RWPE1 (cell line): ENCODE data around the gene ZNF45.

Experiments
- CTCF ChIA-PET: fragments of 350-600 bp; sonication (Branson Sonifier 250); formaldehyde crosslinking; extraction: SDS; loops from one replicate; lab custom pipeline; 2021; lab: Yijun Ruan, JAX
- POLR2A ChIA-PET: fragments of 400-600 bp; formaldehyde crosslinking; extraction: SDS; loops from one replicate; lab custom pipeline; 2020; ENCODE audit warnings: antibody characterized with exemption; ENCODE audit not compliant: low non-redundant PET; lab: Yijun Ruan, JAX
- DNase-seq: peaks from one replicate; pipeline ENCODE4 v3.0.0; 2012; ENCODE audit warnings: low spot score
- H3K27ac ChIP-seq: fragments of 450-650 bp; 2 replicates; pipeline ENCODE4 v1.5.1; 2017
- CTCF ChIP-seq: fragments of 450-650 bp; conservative IDR thresholded peaks from 2 replicates; pipeline ENCODE4 v1.5.1; 2017; ENCODE audit warnings: low read depth, mild to moderate bottlenecking

ZNF45 gene

GRCh38 chr19:43940719-43941118 lies 5.6 kb upstream of the ZNF45 start:
- TF ChIP-seq CTCF: no peak
- no peak for DNase-seq
- ChIA-PET CTCF (interaction anchor here (0.5 kb wide), 1 partner anchor 120 kb away, joined by 5 read pairs; no protein-coding TSS in a partner anchor), POLR2A (no interaction called here)
- no peak overlapping the region for H3K27ac ChIP-seq

GRCh38 chr19:43939557-43940260 lies 4.6 kb upstream of the ZNF45 start:
- ChIA-PET CTCF (no interaction called here), POLR2A (no interaction called here)
- no peak for TF ChIP-seq CTCF
- no peak overlapping the region for H3K27ac ChIP-seq
- no peak for DNase-seq

GRCh38 chr19:43936188-43936587 lies 1.1 kb upstream of the ZNF45 start:
- ChIA-PET CTCF (interaction anchor here (0.7 kb wide), 1 partner anchor 99 kb away, joined by 3 read pairs; no protein-coding TSS in a partner anchor), POLR2A (no interaction called here)
- no peak overlapping the region for H3K27ac ChIP-seq
- DNase-seq: no peak
- TF ChIP-seq CTCF: no peak

GRCh38 chr19:43934055-43934984 lies 762 bp downstream of the ZNF45 start:
- ChIA-PET POLR2A (no interaction called here), CTCF (no interaction called here)
- H3K27ac ChIP-seq: peak overlapping the region; percentile 87
- TF ChIP-seq CTCF: no peak
- DNase-seq: peak; percentile 13

GRCh38 chr19:43928820-43929219 lies 6.3 kb downstream of the ZNF45 start:
- no peak for DNase-seq
- ChIA-PET CTCF (no interaction called here), POLR2A (no interaction called here)
- no peak for TF ChIP-seq CTCF
- H3K27ac ChIP-seq: no peak overlapping the region

- no peak overlapping the region for H3K27ac ChIP-seq
- no peak for DNase-seq
- TF ChIP-seq CTCF: no peak
- CTCF ChIA-PET: interaction anchor here (0.5 to 0.7 kb wide), 3 partner anchors 39 to 172 kb away, joined by 3 to 4 read pairs (median 4); no protein-coding TSS in a partner anchor
- POLR2A ChIA-PET: no interaction called here
Measured at GRCh38 chr19:43923875-43924274, 11.2 kb downstream of the ZNF45 start.
